ENCODE data around the gene KCTD21.

DNA sequence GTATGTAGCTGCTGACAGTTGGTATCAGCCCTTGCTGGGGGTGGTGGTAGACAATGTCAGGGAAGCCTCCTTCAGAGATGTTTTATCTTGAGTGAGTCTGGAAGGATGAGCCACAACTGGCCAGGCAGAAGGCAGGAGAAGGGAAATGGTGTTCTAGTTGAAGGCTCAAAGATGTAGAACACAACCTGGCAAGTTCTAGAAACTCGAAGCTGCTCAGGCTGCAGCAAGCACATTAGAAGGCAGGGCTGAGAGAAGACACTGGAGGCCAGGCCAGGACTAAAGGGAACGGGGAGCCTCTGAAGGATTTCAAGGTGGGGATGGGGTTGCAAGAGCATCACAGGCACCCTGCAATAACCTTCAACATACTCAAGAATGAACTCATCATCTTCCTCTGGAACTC, 40.7 kb upstream of the KCTD21 start:
- TF ChIP-seq FOXK2 (IDR thresholded peaks at IDR 0.05) = no peak
- TF ChIP-seq FOXM1 (IDR thresholded peaks at IDR 0.05; ENCODE audit: borderline replicate concordance) = no peak
- TF ChIP-seq ARNT (IDR thresholded peaks at IDR 0.05) = no peak
- no peak for TF ChIP-seq ELF4 (IDR thresholded peaks at IDR 0.05)
- no peak for TF ChIP-seq SP1 (IDR thresholded peaks at IDR 0.05)
- TF ChIP-seq, protein P1, sequence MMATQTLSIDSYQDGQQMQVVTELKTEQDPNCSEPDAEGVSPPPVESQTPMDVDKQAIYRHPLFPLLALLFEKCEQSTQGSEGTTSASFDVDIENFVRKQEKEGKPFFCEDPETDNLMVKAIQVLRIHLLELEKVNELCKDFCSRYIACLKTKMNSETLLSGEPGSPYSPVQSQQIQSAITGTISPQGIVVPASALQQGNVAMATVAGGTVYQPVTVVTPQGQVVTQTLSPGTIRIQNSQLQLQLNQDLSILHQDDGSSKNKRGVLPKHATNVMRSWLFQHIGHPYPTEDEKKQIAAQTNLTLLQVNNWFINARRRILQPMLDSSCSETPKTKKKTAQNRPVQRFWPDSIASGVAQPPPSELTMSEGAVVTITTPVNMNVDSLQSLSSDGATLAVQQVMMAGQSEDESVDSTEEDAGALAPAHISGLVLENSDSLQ (IDR thresholded peaks at IDR 0.05) = no peak
- TF ChIP-seq CTBP1 (IDR thresholded peaks at IDR 0.05; ENCODE audit: borderline replicate concordance) = no peak
- TF ChIP-seq LEF1 (IDR thresholded peaks at IDR 0.05; ENCODE audit: borderline replicate concordance) = no peak
- no peak for TF ChIP-seq FOXA1 (IDR thresholded peaks at IDR 0.05)
- TF ChIP-seq TARDBP (IDR thresholded peaks at IDR 0.05) = no peak
- TF ChIP-seq SUZ12 (IDR thresholded peaks at IDR 0.05) = no peak
- TF ChIP-seq L3MBTL2 (conservative IDR thresholded peaks at IDR 0.05) = no peak
- TF ChIP-seq ZNF384 (IDR thresholded peaks at IDR 0.05) = no peak
- TF ChIP-seq HDGF (IDR thresholded peaks at IDR 0.05; ENCODE audit: borderline replicate concordance) = no peak

Measured in HEK293T (cell line).